ENCODE results near the gene GBP6.
"Not testable (repeated sequence)": the region's sequence is repeated elsewhere in the genome, so short reads cannot be mapped to it uniquely, and the experiment has no call there.

GBP6 gene

DNA sequence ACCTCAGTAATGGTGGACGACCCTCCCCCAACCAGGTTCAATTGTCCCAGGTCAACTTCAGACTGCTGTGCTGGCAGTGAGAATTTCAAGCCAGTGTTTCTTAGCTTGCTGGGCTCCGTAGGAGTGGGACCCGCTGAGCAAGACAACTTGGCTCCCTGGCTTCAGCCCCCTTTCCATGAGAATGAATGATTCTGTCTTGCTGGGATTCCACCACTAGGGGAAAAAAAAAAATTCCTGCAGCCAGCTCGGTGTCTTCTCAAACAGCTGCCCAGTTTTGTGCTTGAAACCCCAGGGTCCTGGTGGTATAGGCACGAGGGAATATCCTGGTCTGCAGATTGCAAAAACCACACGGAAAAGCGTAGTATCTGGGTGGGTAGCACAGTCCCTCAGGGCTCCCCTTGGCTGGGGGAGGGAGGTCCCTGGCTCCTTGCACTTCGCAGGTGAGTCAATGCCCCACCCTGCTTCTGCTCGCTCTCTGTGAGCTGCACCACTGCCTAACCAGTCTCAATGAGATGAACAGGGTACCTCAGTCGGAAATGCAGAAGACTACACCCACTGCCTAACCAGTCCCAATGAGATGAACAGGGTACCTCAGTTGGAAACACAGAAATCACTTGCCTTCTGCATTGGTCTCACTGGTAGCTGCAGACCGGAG is 41.5 kb downstream of the GBP6 start:
- Histone ChIP-seq H4K20me1 (ENCODE audit: control insufficient read depth, insufficient read depth, low read depth, low read length) (no peaks in the 10 kb centered on the region), H3K4me3 (ENCODE audit: low read length) (no peak overlapping the region), H3K36me3 (ENCODE audit: control insufficient read depth, low read length) (no peaks in the 10 kb centered on the region), H3K27ac (ENCODE audit: low read depth, low read length) (no peak overlapping the region), H3F3A (ENCODE audit: control insufficient read depth, insufficient read depth) (no peaks in the 10 kb centered on the region), H3K4me1 (ENCODE audit: control insufficient read depth, low read length) (no peaks in the 10 kb centered on the region), H3K4me2 (ENCODE audit: low read length) (no peak overlapping the region), H3K79me2 (ENCODE audit: control insufficient read depth, low read length) (no peaks in the 10 kb centered on the region), H3K9me3 (ENCODE audit: control insufficient read depth, insufficient read depth, low read length) (no peaks in the 10 kb centered on the region), H3K9me2 (replicated peaks; ENCODE audit: control insufficient read depth, low read length) (no peaks in the 10 kb centered on the region), H3K27me3 (ENCODE audit: control insufficient read depth, low read length) (no peaks in the 10 kb centered on the region)
- TF ChIP-seq, protein P1, sequence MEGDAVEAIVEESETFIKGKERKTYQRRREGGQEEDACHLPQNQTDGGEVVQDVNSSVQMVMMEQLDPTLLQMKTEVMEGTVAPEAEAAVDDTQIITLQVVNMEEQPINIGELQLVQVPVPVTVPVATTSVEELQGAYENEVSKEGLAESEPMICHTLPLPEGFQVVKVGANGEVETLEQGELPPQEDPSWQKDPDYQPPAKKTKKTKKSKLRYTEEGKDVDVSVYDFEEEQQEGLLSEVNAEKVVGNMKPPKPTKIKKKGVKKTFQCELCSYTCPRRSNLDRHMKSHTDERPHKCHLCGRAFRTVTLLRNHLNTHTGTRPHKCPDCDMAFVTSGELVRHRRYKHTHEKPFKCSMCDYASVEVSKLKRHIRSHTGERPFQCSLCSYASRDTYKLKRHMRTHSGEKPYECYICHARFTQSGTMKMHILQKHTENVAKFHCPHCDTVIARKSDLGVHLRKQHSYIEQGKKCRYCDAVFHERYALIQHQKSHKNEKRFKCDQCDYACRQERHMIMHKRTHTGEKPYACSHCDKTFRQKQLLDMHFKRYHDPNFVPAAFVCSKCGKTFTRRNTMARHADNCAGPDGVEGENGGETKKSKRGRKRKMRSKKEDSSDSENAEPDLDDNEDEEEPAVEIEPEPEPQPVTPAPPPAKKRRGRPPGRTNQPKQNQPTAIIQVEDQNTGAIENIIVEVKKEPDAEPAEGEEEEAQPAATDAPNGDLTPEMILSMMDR (IDR thresholded peaks at IDR 0.05; ENCODE audit: low read depth, low read length, poor library complexity, severe bottlenecking), result no peak
- no peak for TF ChIP-seq EZH2phosphoT487 (IDR thresholded peaks at IDR 0.05; ENCODE audit: borderline replicate concordance, low read length)

- no peaks in the 10 kb centered on the region for H3K4me1 ChIP-seq (ENCODE audit: control insufficient read depth, low read length)
- TF ChIP-seq EZH2phosphoT487 (IDR thresholded peaks at IDR 0.05; ENCODE audit: borderline replicate concordance, low read length), result no peak
- TF ChIP-seq, protein P1 (IDR thresholded peaks at IDR 0.05; ENCODE audit: low read depth, low read length, poor library complexity, severe bottlenecking), result no peak
- no peaks in the 10 kb centered on the region for H3K27me3 ChIP-seq (ENCODE audit: control insufficient read depth, low read length)
- no peaks in the 10 kb centered on the region for H3K79me2 ChIP-seq (ENCODE audit: control insufficient read depth, low read length)
- H3K4me2 ChIP-seq (ENCODE audit: low read length), result no peak overlapping the region
- no peak overlapping the region for H3K4me3 ChIP-seq (ENCODE audit: low read length)
- H3F3A ChIP-seq (ENCODE audit: control insufficient read depth, insufficient read depth), result no peaks in the 10 kb centered on the region
- H4K20me1 ChIP-seq (ENCODE audit: control insufficient read depth, insufficient read depth, low read depth, low read length), result no peaks in the 10 kb centered on the region
- no peaks in the 10 kb centered on the region for H3K9me2 ChIP-seq (replicated peaks; ENCODE audit: control insufficient read depth, low read length)
- no peaks in the 10 kb centered on the region for H3K9me3 ChIP-seq (ENCODE audit: control insufficient read depth, insufficient read depth, low read length)
- no peaks in the 10 kb centered on the region for H3K36me3 ChIP-seq (ENCODE audit: control insufficient read depth, low read length)
- H3K27ac ChIP-seq (ENCODE audit: low read depth, low read length), result no peak overlapping the region
These were observed 43.5 kb downstream of the GBP6 start for GRCh38 chr1:89407360-89407759.

DNA sequence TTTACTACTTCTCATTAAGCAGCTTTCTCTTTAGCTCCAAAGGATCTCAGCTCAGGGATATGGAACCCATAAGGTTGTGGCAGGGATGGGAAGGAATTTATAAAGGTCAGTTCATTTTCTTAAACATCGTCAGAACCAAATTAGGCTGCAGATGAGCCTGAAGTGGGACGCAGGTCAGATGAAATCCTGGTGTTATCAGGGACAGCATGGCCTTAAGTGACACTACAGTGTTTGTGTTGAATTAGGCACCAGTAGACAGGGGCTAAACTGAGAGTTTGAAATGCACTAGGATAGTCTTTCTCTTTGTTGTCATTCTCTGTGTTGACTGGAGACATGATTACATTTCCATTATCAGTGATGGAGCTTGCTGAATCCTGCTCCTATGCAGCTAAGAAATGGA is 43.9 kb downstream of the GBP6 start:
- H3K4me3 ChIP-seq (ENCODE audit: low read length); H3K27ac ChIP-seq (ENCODE audit: low read depth, low read length); H3K4me1 ChIP-seq (ENCODE audit: control insufficient read depth, low read length); H4K20me1 ChIP-seq (ENCODE audit: control insufficient read depth, insufficient read depth, low read depth, low read length); H3K36me3 ChIP-seq (ENCODE audit: control insufficient read depth, low read length); H3K9me3 ChIP-seq (ENCODE audit: control insufficient read depth, insufficient read depth, low read length); H3K79me2 ChIP-seq (ENCODE audit: control insufficient read depth, low read length); H3K27me3 ChIP-seq (ENCODE audit: control insufficient read depth, low read length); H3K9me2 ChIP-seq (replicated peaks; ENCODE audit: control insufficient read depth, low read length); H3F3A ChIP-seq (ENCODE audit: control insufficient read depth, insufficient read depth); H3K4me2 ChIP-seq (ENCODE audit: low read length): not testable (repeated sequence)

- Histone ChIP-seq H3K27me3 (ENCODE audit: control insufficient read depth, low read length) (no peaks in the 10 kb centered on the region), H3K4me1 (ENCODE audit: control insufficient read depth, low read length) (no peaks in the 10 kb centered on the region), H3F3A (ENCODE audit: control insufficient read depth, insufficient read depth) (no peaks in the 10 kb centered on the region), H3K36me3 (ENCODE audit: control insufficient read depth, low read length) (no peaks in the 10 kb centered on the region), H3K27ac (ENCODE audit: low read depth, low read length) (no peak overlapping the region), H3K9me3 (ENCODE audit: control insufficient read depth, insufficient read depth, low read length) (no peaks in the 10 kb centered on the region), H3K79me2 (ENCODE audit: control insufficient read depth, low read length) (no peaks in the 10 kb centered on the region), H4K20me1 (ENCODE audit: control insufficient read depth, insufficient read depth, low read depth, low read length) (no peaks in the 10 kb centered on the region), H3K4me2 (ENCODE audit: low read length) (no peak overlapping the region), H3K4me3 (ENCODE audit: low read length) (no peak overlapping the region), H3K9me2 (replicated peaks; ENCODE audit: control insufficient read depth, low read length) (no peaks in the 10 kb centered on the region)
- TF ChIP-seq, protein P1 (IDR thresholded peaks at IDR 0.05; ENCODE audit: low read depth, low read length, poor library complexity, severe bottlenecking), result no peak
- no peak for TF ChIP-seq EZH2phosphoT487 (IDR thresholded peaks at IDR 0.05; ENCODE audit: borderline replicate concordance, low read length)
These were observed 61.2 kb downstream of the GBP6 start for GRCh38 chr1:89425056-89425455.
